GM18517 (cell line): ENCODE results near the gene RNASE9.
"Not testable (repeated sequence)": the region's sequence is repeated elsewhere in the genome, so short reads cannot be mapped to it uniquely, and the experiment has no call there.

Experiments
- ATAC-seq: cut with Tn5 transposase; IDR thresholded peaks from one replicate; pipeline ENCODE4 v1.9.1; 2021; ENCODE audit warnings: mild to moderate bottlenecking, moderate library complexity; ENCODE audit not compliant: unreplicated experiment

Gene RNASE9

DNA sequence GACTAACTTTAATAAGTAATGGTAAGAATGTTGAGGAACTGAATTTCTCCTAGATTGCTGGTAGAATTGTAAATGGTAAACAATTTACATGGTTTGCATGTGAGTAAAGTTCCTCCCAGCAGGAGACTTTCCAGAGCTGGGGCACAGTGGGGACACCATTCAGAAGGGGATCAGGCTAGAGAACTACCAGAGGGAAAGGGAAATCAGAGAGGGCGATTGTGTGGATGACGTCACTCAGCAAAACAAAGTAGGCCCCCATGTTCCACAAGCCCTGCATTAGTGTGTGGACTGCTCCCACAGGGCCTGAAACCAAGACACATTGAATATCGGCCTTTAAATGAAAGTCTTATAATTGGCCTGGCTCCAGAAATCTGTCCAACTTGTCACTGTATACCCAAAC, 17.5 kb upstream of the RNASE9 start:
- no peak for ATAC-seq

DNA sequence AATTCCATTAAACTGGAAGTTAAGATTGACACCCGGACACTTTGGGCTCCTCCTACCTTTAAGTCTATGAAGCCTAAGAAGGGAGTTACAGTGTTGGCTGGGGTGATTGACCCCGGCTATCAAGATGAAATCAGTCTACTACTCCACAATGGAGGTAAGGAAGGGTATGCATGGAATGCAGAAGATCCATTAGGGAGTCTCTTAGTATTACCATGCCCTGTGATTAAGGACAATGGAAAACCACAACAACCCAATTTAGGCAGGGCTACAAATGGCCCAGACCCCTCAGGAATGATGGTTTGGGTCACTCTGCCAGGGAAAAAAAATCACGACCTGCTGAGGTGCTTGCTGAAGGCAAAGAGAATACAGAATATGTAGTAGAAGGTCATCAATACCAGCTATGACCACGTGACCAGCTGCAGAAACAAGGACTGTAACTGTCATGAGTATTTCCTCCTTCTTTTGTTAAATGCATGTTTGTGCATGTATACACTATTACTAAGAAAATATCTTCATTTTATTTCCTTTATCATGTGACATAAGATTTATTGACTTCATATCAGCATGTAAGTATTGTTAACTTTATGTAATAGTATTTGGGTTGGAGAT, 11.6 kb upstream of the RNASE9 start:
- ATAC-seq: not testable (repeated sequence)

DNA sequence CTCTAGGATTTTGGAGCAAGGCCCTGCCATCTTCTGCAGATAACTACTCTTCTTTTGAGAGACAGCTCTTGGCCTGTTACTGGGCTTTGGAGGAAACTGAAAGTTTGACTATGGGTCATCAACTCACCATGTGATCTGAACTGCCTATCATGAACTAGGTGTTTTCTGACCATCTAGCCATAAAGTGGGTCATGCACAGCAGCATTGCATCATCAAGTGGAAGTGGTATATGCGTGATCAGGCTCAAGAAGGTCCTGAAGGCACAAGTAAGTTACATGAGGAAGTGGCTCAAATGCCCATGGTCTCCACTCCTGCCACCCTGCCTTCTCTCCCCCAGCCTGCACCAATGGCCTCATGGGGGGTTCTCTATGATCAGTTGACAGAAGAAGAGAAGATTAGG, 9.9 kb upstream of the RNASE9 start:
- ATAC-seq: not testable (repeated sequence)

DNA sequence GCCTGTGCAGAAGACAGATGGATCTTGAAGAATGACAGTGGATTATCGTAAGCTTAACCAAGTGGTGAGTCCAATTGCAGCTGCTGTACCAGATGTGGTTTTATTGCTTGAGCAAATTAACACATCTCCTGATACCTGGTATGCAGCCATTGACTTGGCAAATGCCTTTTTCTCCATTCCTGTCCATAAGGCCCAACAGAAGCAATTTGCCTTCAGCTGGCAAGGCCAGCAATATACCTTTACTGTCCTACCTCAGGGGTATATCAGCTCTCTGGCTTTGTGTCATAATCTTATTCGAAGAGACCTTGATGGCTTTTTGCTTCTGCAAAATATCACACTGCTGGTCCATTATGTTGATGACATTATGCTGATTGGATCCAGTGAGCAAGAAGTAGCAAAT, 9.0 kb upstream of the RNASE9 start:
- not testable (repeated sequence) for ATAC-seq

DNA sequence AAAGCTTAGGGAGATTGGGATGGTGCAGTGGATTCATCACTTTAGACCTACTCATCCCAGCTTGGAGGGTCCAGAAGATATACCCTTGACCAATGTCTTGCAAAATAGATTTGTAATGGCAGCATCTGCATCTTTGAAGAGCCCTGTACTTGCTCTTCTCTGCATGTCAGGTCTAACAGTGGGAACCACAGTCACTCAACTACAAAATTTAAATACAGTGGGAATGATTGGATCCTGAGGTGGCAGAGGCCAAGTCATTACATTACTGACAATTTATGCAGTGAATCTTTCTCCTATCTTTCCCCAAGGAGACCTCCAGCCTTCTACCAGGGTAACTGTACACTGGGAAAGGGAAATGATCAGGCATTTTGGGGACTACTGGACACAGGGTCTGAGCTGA, 8.2 kb upstream of the RNASE9 start:
- no peak for ATAC-seq

DNA sequence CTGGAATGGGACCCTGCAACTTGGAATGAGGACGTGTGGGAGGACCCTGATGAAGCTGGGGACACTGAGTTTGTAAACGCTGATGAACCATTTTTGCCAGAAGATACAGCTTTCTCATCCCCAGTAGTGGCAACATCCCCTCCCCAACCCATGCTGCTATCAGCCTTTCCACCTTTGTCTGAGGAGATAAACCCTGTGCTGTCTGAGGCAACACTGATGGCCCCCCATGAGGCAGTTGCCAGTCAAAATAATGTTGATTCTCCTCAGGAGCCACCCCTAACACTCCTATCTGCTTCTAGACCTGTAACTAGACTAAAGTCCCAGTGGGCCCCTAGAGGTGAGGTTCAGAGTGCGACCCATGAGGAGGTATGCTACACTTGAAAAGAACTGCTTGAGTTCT, 7.5 kb upstream of the RNASE9 start:
- ATAC-seq: no peak

DNA sequence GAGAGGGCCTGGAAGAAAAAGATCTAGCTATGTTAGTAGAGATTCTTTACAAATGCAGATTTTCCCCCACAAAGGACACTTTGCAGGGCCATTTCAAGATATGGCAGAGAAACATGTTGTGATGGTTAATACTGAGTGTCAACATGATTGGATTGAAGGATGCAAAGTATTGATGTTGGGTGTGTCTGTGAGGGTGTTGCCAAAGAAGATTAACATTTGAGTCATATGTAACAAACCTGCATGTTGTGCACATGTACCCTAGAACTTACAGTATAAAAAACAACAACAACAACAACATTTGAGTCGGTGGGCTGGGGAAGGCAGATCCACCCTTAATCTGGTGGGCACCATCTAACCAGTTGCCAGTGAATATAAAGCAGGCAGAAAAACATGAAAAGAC, 6.4 kb upstream of the RNASE9 start:
- ATAC-seq: not testable (repeated sequence)

DNA sequence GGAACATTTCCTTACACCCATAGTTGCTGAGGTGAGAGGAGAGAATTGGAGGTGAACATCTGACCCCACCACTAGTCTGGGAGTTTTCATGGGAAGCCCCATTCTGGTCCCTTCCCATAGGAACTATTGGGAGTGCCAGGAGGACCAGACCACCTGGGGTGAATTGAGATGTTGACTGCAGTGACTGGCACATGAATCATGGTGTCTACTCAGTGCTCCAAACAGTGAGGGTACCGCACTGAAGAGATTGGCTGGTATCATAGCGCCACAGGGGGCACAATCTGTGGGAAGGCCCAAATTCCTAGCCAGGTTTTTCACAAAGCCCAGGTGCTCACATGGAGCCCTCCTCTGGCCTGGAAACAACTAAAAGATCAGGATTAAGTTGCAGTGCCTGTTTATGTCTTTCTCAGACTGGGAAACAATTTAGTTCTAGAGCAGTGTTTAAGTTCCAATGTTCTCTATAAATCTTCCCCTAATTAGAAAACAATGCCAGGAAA, 3.7 kb upstream of the RNASE9 start:
- no peak for ATAC-seq

DNA sequence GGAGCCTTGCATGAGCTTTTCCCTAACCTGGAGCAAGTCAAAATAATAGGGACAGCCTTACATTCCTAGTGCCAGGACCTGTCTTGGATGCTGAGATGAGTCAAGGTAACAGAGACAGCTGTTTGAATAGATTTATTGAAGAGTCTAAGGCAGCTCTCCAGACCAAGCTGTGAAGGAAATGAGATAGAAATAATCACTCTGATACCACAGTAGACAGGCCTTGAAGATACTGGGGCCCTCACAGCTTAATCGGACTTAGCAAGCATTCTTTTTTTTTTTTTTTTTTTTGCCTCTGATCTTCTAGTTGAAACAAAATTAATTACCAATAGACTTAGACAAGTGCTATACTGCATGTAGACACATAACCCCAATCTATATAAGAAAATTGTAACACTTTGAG, 3.1 kb upstream of the RNASE9 start:
- no peak for ATAC-seq

DNA sequence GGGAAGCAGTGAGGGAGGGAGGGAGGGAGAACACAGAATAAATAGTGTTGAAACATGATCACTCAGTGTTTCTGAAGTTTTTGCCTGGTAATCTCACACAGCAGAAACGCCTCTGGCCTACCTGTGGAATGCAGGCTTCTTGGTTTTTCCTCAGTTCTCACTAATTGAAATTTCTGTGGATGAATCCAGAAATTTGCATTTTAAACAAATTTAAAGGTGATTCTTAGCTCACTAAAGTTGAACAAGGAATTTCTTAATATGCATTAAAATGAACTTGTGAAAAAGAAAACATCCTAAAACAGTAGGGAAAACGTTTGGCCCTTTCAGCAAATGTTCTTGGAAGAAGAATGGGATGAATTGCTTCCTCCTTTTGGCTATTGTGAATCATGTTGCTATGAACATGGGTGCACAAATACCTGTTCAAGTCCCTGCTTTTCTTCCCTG, 1.4 kb downstream of the RNASE9 start:
- ATAC-seq: no peak

DNA sequence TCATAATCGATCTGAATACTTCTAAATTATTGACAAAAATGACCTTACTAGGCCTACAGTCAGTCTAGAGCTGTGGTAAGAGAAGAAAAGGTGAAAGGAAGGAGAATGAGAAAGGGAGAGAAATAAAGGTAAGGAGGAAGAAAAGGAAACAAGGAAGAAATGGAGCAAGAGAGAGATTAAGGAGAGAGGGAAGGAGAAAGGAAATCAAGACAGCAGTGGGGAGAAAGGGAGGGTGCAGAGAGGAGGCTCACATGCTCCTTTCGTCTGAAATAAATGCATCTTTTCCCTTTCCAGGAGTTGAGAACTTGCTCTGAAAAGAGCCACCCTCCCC, 3.7 kb downstream of the RNASE9 start:
- no peak for ATAC-seq

DNA sequence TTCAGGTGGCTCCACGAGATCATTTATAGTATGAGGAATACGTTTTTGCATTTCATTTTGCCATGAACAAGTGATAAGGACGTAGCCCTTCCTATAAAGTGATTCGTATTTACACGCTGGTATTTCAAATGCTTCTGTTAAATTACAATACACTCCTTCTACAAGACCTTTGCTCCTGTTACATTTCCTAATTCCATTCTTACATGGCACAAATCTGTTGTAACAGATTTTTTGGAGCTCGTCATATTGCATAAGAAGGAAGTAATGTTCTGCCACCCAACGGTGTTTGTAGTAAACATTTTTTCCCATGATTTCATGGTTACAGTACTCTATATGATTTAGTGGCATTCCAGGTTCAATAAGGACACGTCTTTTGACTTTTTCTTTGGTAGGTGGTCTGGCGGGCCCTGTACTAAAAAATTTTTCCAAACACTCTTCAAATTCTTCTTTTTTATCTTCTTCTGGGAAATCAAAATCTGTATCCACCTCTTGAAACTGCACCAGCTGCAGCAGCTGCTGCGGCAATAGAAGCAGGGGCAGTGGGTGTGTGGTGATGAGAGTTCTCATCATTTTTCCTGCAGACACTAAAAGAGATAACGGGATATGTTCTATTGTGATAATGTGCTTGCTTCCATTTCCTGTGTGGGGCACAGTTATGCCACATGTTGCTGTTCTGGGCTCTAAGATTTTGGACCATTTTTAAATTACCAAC, 4.2 kb downstream of the RNASE9 start:
- no peak for ATAC-seq

DNA sequence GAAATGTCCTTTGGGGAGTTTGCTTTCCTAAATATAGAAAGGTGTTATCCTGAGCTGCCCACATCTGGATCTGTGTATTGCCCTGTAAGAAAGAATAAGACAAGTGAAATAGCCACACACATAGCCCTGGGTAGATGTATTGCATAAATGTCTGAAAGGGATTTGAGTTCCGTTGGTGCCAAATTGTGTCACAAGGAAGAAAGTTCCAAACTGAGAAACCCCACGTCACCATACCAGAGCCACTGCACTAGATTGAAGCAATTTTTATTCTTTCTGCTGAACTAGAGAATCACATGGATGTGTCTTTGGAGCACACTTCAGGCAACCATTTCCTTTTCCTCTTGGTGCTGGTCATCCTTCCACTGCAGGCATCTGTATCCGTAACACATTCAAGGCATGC, 5.0 kb downstream of the RNASE9 start:
- no peak for ATAC-seq

DNA sequence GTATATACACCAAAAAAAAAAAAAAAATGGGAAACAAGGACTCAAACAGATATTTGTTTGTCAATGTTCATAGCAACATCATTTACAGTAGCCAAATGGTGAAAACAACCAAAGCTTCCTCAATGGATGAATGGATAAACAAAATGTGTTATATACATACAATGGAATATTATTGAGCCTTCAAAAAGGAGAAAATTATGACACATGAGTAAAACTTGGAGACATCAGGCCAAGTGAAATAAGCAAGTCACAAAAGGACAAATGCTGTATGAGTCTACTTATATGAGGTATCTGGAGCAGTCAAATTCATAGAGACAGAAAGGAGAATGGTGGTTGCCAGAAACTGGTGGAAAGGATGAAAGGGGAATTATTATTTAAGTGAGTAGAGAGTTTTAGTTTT, 7.8 kb downstream of the RNASE9 start:
- ATAC-seq: no peak

DNA sequence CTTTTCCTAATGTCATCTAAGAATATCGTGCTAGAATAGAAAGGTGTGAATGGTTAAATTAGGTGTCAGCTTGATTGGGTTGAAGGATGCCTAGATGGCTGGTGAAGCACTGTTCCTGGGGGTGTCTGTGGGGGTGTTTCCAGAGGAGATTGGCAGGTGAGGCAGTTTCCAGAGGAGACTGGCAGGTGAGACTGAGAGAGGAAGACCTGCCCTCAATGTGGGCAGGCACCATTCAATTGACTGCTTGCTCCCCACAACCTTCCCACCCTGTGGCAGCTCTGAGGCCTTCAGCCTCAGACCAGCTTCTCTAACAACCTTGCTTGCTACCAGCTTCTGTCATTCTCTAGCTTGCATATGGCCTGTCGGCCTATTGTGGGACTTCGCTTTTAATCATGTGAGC, 9.2 kb downstream of the RNASE9 start:
- no peak for ATAC-seq

DNA sequence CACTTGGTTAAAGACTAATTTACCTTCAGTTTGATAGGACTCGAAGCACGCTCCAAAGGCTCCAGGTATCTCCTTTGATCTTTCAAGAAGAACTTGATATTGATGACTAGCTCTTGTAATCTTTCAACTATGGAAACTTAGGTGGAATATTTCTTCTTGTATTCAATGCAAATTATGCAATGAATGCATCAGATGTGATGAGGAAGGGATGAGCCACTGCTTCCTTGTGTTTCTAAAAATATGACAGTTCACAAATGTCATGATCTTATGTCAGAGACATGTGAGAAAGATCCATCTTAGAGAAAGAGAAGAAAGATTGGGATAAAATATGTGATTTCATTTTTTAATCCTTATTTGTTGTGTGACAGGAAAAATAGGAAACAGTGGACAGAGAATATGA, 9.9 kb downstream of the RNASE9 start:
- ATAC-seq: no peak

DNA sequence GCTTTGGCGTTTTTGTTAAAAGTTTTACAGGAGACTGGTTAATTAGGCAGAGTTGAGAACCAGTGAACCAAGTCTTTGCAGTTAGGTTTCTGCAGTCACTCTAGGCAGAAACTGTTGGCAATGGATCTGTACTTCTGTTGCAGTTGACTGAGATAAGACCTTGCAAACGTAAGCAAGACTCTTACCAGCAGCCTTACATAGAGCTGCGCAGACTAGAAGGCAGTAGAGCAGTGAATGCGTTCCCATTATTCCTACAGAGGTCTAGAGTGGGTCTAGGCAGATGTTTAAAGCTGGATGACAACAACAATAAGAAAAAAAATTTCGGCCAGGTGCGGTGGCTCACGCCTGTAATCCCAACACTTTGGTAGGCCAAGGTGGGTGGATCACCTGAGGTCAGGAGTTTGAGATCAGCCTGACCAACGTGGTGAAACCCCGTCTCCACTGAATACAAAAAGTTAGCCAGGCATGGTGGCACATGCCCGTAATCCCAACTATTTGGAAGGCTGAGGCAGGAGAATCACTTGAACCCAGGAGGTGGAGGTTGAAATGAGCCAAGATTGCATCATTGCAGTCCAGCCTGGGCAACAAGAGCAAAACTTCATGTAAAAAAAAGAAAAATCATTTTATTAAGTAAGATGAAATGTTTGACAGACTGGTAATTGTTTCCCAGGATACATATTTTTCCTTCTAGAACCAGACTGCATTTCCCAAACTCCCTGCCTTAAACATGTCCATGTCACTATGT, 12.3 kb downstream of the RNASE9 start:
- no peak for ATAC-seq

DNA sequence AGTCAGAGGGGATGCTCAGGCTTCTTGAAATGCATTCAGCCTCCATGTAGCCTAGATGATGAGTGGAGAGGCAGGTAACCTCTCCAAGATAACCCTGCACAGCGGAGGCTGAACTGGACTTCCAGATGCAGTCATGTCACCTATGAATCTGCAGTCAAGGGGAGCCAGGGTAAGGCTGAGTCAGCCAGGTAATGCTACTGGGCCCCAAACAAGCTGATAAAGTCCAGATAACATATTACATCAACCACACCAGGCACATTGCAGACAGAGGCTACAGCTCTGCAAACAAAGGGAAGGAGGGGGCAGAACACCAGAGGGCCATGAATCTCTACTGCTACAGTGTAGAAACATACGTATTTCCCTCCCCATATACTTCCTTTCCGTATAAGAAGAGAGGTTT, 14.0 kb downstream of the RNASE9 start:
- ATAC-seq: no peak

DNA sequence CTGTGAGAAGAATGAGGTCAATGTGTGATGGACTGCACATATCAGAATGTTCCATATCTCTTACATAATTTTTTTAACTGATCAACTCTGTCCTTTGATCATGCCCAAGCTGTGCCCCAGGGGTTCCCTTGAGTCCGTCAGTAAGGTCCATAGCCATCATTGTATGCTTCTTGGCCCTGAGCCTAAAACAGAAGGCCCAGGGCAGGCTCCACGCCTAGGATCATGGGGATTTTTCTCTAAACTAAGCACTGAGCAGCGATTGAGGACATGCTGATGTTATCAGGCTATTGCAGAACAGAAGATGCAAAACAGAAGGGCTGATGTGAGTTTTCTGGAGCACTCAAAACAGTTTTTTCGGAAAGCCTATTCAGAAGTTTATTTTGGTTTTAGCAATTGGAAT, 20.9 kb downstream of the RNASE9 start:
- ATAC-seq: no peak

DNA sequence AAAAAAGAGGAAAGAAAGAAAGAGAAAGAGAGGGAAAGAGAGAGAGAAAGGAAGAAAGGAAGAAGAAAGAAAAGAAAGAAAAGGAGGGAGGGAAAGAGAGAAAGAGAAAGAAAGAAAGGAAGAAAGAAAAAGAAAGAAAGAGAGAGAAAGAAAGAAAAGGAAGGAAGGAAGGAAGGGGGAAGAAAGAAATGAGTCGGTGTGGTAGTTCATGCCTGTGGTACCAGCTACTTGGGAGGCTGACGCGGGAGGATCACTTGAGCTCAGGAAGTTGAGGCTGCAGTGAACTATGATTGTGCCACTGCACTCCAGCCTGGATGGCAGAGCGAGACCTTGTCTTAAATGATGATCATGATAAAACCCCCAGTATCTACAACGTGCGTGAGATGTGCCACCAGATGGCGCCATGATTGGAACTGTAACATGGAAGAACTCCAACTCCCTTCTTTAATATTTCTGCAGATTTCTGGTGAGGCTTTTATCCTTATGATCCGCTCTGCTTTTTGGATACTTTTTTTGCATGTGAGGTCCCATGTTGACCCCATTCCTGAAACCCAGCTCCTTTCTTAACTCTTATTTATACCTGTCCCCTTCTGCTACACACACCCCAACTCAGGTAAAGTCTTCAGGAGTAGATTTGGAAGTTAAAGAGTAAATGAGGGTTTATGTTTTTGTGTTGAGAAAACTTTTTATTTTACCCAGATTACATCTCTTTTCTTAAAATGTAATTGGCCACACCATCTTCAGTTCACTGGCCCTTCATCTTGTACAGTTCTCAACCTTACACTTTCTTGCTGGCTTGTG, 29.9 kb downstream of the RNASE9 start:
- ATAC-seq: no peak

DNA sequence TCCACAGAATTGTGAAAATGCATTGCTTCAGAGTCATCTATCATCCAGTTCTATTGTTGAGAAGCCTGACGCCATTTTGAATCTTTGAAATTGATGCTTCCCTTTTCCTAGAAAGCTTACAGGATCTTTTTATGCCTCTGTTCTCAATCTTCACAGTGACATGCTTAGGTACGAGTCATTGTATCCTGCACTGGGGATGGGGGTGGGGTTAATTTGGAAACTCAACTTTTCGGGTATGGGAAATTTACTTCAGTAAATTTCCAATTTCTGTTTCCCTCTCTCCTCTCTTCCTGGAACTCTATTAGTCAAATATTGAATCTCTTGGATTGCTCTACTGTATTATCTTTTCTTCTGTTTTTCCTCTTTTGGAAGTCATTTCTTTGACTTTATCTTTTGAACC, 31.0 kb downstream of the RNASE9 start:
- ATAC-seq: no peak
